HG03439 (cell line): ENCODE measurements around the gene LEFTY2.
"Not testable (repeated sequence)": the region's sequence is repeated elsewhere in the genome, so short reads cannot be mapped to it uniquely, and the experiment has no call there.

Source experiments
- ATAC-seq: cut with Tn5 transposase; IDR thresholded peaks from one replicate; pipeline ENCODE4 v1.9.1; 2021; ENCODE audit warnings: mild to moderate bottlenecking, moderate library complexity; ENCODE audit not compliant: unreplicated experiment

The LEFTY2 gene

GRCh38 chr1:225931270-225932136 is 9.5 kb downstream of the LEFTY2 start:
- no peak for ATAC-seq

GRCh38 chr1:225930566-225930965 is 10.5 kb downstream of the LEFTY2 start:
- no peak for ATAC-seq

GRCh38 chr1:225929462-225929861 is 11.6 kb downstream of the LEFTY2 start:
- not testable (repeated sequence) for ATAC-seq

- no peak for ATAC-seq
Observed at GRCh38 chr1:225928186-225929175, 12.5 kb downstream of the LEFTY2 start.

- ATAC-seq: no peak
Observed at GRCh38 chr1:225926551-225927113, 14.4 kb downstream of the LEFTY2 start.

GRCh38 chr1:225923692-225924555 is 17.1 kb downstream of the LEFTY2 start, which contains the start of gene PYCR2:
TSS of gene PYCR2 (minus strand) at chr1:225924250. CDS start at chr1:225924110, 140 bp downstream.
- ATAC-seq: peak; percentile 96

- no peak for ATAC-seq
Observed at GRCh38 chr1:225923381-225923691, 17.7 kb downstream of the LEFTY2 start.

GRCh38 chr1:225921734-225922709 is 19.0 kb downstream of the LEFTY2 start:
- ATAC-seq: no peak

GRCh38 chr1:225919906-225920305 is 21.1 kb downstream of the LEFTY2 start:
- ATAC-seq: no peak

GRCh38 chr1:225918280-225918679 is 22.7 kb downstream of the LEFTY2 start:
- ATAC-seq: no peak

GRCh38 chr1:225917536-225917935 is 23.5 kb downstream of the LEFTY2 start:
- ATAC-seq: no peak

GRCh38 chr1:225917101-225917500 is 23.9 kb downstream of the LEFTY2 start:
- ATAC-seq: no peak

- no peak for ATAC-seq
Observed at GRCh38 chr1:225915538-225915991, 25.5 kb downstream of the LEFTY2 start.

GRCh38 chr1:225914947-225915346 is 26.1 kb downstream of the LEFTY2 start:
- ATAC-seq: no peak

GRCh38 chr1:225914391-225914790 is 26.6 kb downstream of the LEFTY2 start:
- no peak for ATAC-seq

- ATAC-seq: peak; percentile 46
Observed at GRCh38 chr1:225911191-225912130, 29.6 kb downstream of the LEFTY2 start.

- no peak for ATAC-seq
Observed at GRCh38 chr1:225909477-225909876, 31.5 kb downstream of the LEFTY2 start.

- no peak for ATAC-seq
Observed at GRCh38 chr1:225908773-225909172, 32.2 kb downstream of the LEFTY2 start.
